ENCODE results near the gene NEFH. TPM values are rescaled to one million over a fixed set of nuclear protein-coding genes. Genes with fewer than 3 reads are reported as not detected.
A peak's percentile ranks its signal among the peaks of the same experiment; 100 is the strongest.

NEFH gene
- total and polyA plus RNA-seq, 3 experiments from 2014 or later = 1.6 to 7.1 (median 6.3) TPM

- POLR2A ChIA-PET = no interaction called here
- Mint-ChIP-seq H3K27me3 (no peaks in the 10 kb centered on the region), H3K36me3 (peaks cover 0 to 79% (median 15%) of the 10 kb centered on the region in 3 donors), H3K4me1 (no peaks in the 10 kb centered on the region), H3K27ac (peak overlapping the region in 2 of 8 donors; percentile 38 to 46), H3K9me3 (no peaks in the 10 kb centered on the region), H3K4me3 (no peak overlapping the region)
- Histone ChIP-seq H3K27ac (ENCODE audit: low read depth, low read length) (no peak overlapping the region), H3K9me3 (ENCODE audit: low read length) (no peaks in the 10 kb centered on the region), H3K4me1 (ENCODE audit: insufficient read depth, low read length) (no peaks in the 10 kb centered on the region), H3K4me3 (ENCODE audit: low read length) (no peak overlapping the region), H3K27me3 (ENCODE audit: insufficient read depth, low read length, poor library complexity, severe bottlenecking) (no peaks in the 10 kb centered on the region), H3K36me3 (ENCODE audit: insufficient read depth, low read length) (peaks cover 31% of the 10 kb centered on the region)
- CTCF ChIA-PET = interaction anchor here (1.5 kb wide), 1 partner anchor 11 kb away, joined by 5 read pairs; no protein-coding TSS in a partner anchor
- no peak for DNase-seq
Observed at GRCh38 chr22:29510542-29510941, 30.5 kb downstream of the NEFH start.

GRCh38 chr22:29511126-29511862 lies 31.3 kb downstream of the NEFH start:
- Mint-ChIP-seq H3K9me3 (no peaks in the 10 kb centered on the region), H3K4me3 (no peak overlapping the region), H3K4me1 (no peaks in the 10 kb centered on the region), H3K36me3 (peaks cover 0 to 80% (median 16%) of the 10 kb centered on the region in 3 donors), H3K27ac (peak overlapping the region in 3 of 8 donors; percentile 15 to 33 (median 29)), H3K27me3 (no peaks in the 10 kb centered on the region)
- Histone ChIP-seq H3K4me1 (ENCODE audit: insufficient read depth, low read length) (no peaks in the 10 kb centered on the region), H3K27me3 (ENCODE audit: insufficient read depth, low read length, poor library complexity, severe bottlenecking) (no peaks in the 10 kb centered on the region), H3K9me3 (ENCODE audit: low read length) (no peaks in the 10 kb centered on the region), H3K4me3 (ENCODE audit: low read length) (no peak overlapping the region), H3K27ac (ENCODE audit: low read depth, low read length) (no peak overlapping the region), H3K36me3 (ENCODE audit: insufficient read depth, low read length) (peaks cover 33% of the 10 kb centered on the region)
- DNase-seq = no peak
- POLR2A ChIA-PET = no interaction called here
- CTCF ChIA-PET = interaction anchor here (1.5 kb wide), 1 partner anchor 10 kb away, joined by 5 read pairs; no protein-coding TSS in a partner anchor

- ChIA-PET CTCF (no interaction called here), POLR2A (no interaction called here)
- Mint-ChIP-seq H3K9me3 (no peaks in the 10 kb centered on the region), H3K36me3 (peaks cover 0 to 80% (median 16%) of the 10 kb centered on the region in 3 donors), H3K27ac (peak overlapping the region in 2 of 8 donors; percentile 52 to 75), H3K27me3 (no peaks in the 10 kb centered on the region), H3K4me1 (no peaks in the 10 kb centered on the region), H3K4me3 (no peak overlapping the region)
- DNase-seq = no peak
- no peaks in the 10 kb centered on the region for H3K9me3 ChIP-seq (ENCODE audit: low read length)
- no peaks in the 10 kb centered on the region for H3K27me3 ChIP-seq (ENCODE audit: insufficient read depth, low read length, poor library complexity, severe bottlenecking)
- H3K27ac ChIP-seq (ENCODE audit: low read depth, low read length) = no peak overlapping the region
- no peak overlapping the region for H3K4me3 ChIP-seq (ENCODE audit: low read length)
- H3K36me3 ChIP-seq (ENCODE audit: insufficient read depth, low read length) = peaks cover 40% of the 10 kb centered on the region
- H3K4me1 ChIP-seq (ENCODE audit: insufficient read depth, low read length) = no peaks in the 10 kb centered on the region
Observed at GRCh38 chr22:29512031-29512430, 32.0 kb downstream of the NEFH start.

GRCh38 chr22:29517215-29517908 lies 37.3 kb downstream of the NEFH start:
- no peak overlapping the region for H3K27ac ChIP-seq (ENCODE audit: low read depth, low read length)
- no peaks in the 10 kb centered on the region for H3K4me1 Mint-ChIP-seq
- H3K27ac Mint-ChIP-seq = peak overlapping the region in 3 of 8 donors; percentile 26 to 70 (median 54)
- no peak for DNase-seq
- POLR2A ChIA-PET = no interaction called here
- no peak overlapping the region for H3K4me3 Mint-ChIP-seq
- H3K9me3 Mint-ChIP-seq = no peaks in the 10 kb centered on the region
- H3K4me3 ChIP-seq (ENCODE audit: low read length) = no peak overlapping the region
- CTCF ChIA-PET = no interaction called here
- H3K4me1 ChIP-seq (ENCODE audit: insufficient read depth, low read length) = no peaks in the 10 kb centered on the region
- no peaks in the 10 kb centered on the region for H3K9me3 ChIP-seq (ENCODE audit: low read length)
- no peaks in the 10 kb centered on the region for H3K27me3 ChIP-seq (ENCODE audit: insufficient read depth, low read length, poor library complexity, severe bottlenecking)
- H3K27me3 Mint-ChIP-seq = no peaks in the 10 kb centered on the region
- peaks cover 58% of the 10 kb centered on the region for H3K36me3 ChIP-seq (ENCODE audit: insufficient read depth, low read length)
- H3K36me3 Mint-ChIP-seq = peaks cover 4 to 80% (median 18%) of the 10 kb centered on the region in 3 donors

- no peaks in the 10 kb centered on the region for H3K9me3 Mint-ChIP-seq
- H3K4me1 ChIP-seq (ENCODE audit: insufficient read depth, low read length) = no peaks in the 10 kb centered on the region
- DNase-seq = no peak
- peaks cover 55% of the 10 kb centered on the region for H3K36me3 ChIP-seq (ENCODE audit: insufficient read depth, low read length)
- ChIA-PET POLR2A (no interaction called here), CTCF (no interaction called here)
- H3K27ac Mint-ChIP-seq = no peak overlapping the region
- H3K4me1 Mint-ChIP-seq = no peaks in the 10 kb centered on the region
- no peaks in the 10 kb centered on the region for H3K9me3 ChIP-seq (ENCODE audit: low read length)
- peaks cover 4 to 82% (median 20%) of the 10 kb centered on the region in 3 donors for H3K36me3 Mint-ChIP-seq
- no peak overlapping the region for H3K27ac ChIP-seq (ENCODE audit: low read depth, low read length)
- H3K27me3 ChIP-seq (ENCODE audit: insufficient read depth, low read length, poor library complexity, severe bottlenecking) = no peaks in the 10 kb centered on the region
- no peak overlapping the region for H3K4me3 Mint-ChIP-seq
- no peak overlapping the region for H3K4me3 ChIP-seq (ENCODE audit: low read length)
- H3K27me3 Mint-ChIP-seq = no peaks in the 10 kb centered on the region
Observed at GRCh38 chr22:29518427-29518826, 38.4 kb downstream of the NEFH start.

GRCh38 chr22:29519996-29520395 lies 40.0 kb downstream of the NEFH start:
- ChIA-PET POLR2A (no interaction called here), CTCF (no interaction called here)
- H3K27ac Mint-ChIP-seq = peak overlapping the region in 1 of 8 donors; percentile 29
- DNase-seq = no peak
- Histone ChIP-seq H3K9me3 (ENCODE audit: low read length) (no peaks in the 10 kb centered on the region), H3K4me3 (ENCODE audit: low read length) (no peak overlapping the region), H3K27me3 (ENCODE audit: insufficient read depth, low read length, poor library complexity, severe bottlenecking) (no peaks in the 10 kb centered on the region), H3K27ac (ENCODE audit: low read depth, low read length) (no peak overlapping the region), H3K4me1 (ENCODE audit: insufficient read depth, low read length) (no peaks in the 10 kb centered on the region), H3K36me3 (ENCODE audit: insufficient read depth, low read length) (peaks cover 68% of the 10 kb centered on the region)
- H3K27me3 Mint-ChIP-seq = no peaks in the 10 kb centered on the region
- no peak overlapping the region for H3K4me3 Mint-ChIP-seq
- peaks cover 4 to 92% (median 24%) of the 10 kb centered on the region in 3 donors for H3K36me3 Mint-ChIP-seq
- no peaks in the 10 kb centered on the region for H3K4me1 Mint-ChIP-seq
- H3K9me3 Mint-ChIP-seq = no peaks in the 10 kb centered on the region

GRCh38 chr22:29520851-29521250 lies 40.8 kb downstream of the NEFH start:
- DNase-seq = no peak
- Histone ChIP-seq H3K27ac (ENCODE audit: low read depth, low read length) (no peak overlapping the region), H3K4me3 (ENCODE audit: low read length) (no peak overlapping the region), H3K27me3 (ENCODE audit: insufficient read depth, low read length, poor library complexity, severe bottlenecking) (no peaks in the 10 kb centered on the region), H3K36me3 (ENCODE audit: insufficient read depth, low read length) (peaks cover 75% of the 10 kb centered on the region), H3K4me1 (ENCODE audit: insufficient read depth, low read length) (no peaks in the 10 kb centered on the region), H3K9me3 (ENCODE audit: low read length) (no peaks in the 10 kb centered on the region)
- Mint-ChIP-seq H3K9me3 (no peaks in the 10 kb centered on the region), H3K4me1 (no peaks in the 10 kb centered on the region), H3K36me3 (peaks cover 4 to 93% (median 25%) of the 10 kb centered on the region in 3 donors), H3K27me3 (no peaks in the 10 kb centered on the region), H3K4me3 (no peak overlapping the region), H3K27ac (no peak overlapping the region)
- CTCF ChIA-PET = interaction anchor here (0.9 kb wide), 1 partner anchor 10 kb away, joined by 5 read pairs; no protein-coding TSS in a partner anchor
- POLR2A ChIA-PET = no interaction called here

- H3K9me3 Mint-ChIP-seq = no peaks in the 10 kb centered on the region
- H3K4me1 ChIP-seq (ENCODE audit: insufficient read depth, low read length) = no peaks in the 10 kb centered on the region
- no peaks in the 10 kb centered on the region for H3K4me1 Mint-ChIP-seq
- no peak overlapping the region for H3K27ac ChIP-seq (ENCODE audit: low read depth, low read length)
- peak overlapping the region in 1 of 8 donors; percentile 47 for H3K27ac Mint-ChIP-seq
- peaks cover 72% of the 10 kb centered on the region for H3K36me3 ChIP-seq (ENCODE audit: insufficient read depth, low read length)
- POLR2A ChIA-PET = no interaction called here
- no peaks in the 10 kb centered on the region for H3K27me3 ChIP-seq (ENCODE audit: insufficient read depth, low read length, poor library complexity, severe bottlenecking)
- no peaks in the 10 kb centered on the region for H3K27me3 Mint-ChIP-seq
- H3K9me3 ChIP-seq (ENCODE audit: low read length) = no peaks in the 10 kb centered on the region
- CTCF ChIA-PET = interaction anchor here (0.9 kb wide), 1 partner anchor 10 kb away, joined by 5 read pairs; no protein-coding TSS in a partner anchor
- no peak overlapping the region for H3K4me3 Mint-ChIP-seq
- no peak overlapping the region for H3K4me3 ChIP-seq (ENCODE audit: low read length)
- H3K36me3 Mint-ChIP-seq = peaks cover 4 to 93% (median 26%) of the 10 kb centered on the region in 3 donors
- no peak for DNase-seq
Observed at GRCh38 chr22:29521526-29521925, 41.5 kb downstream of the NEFH start.

Measured in CD8-positive, alpha-beta memory T cell (primary cell).